ENCODE measurements around the gene IFT80. TPM values are rescaled to one million over a fixed set of nuclear protein-coding genes. Genes with fewer than 3 reads are reported as not detected.

The IFT80 gene
- total and polyA plus RNA-seq, 2 of the 4 experiments (the other 2 are of a cell fraction), result 15.2 to 16.8 TPM

- no peak overlapping the region for H2BK15ac ChIP-seq (ENCODE audit: low read depth, low read length)
- no peak overlapping the region for H2AK9ac ChIP-seq (replicated peaks; ENCODE audit: low read depth, low read length, poor library complexity)
- H4K5ac ChIP-seq (ENCODE audit: low read depth, low read length), result no peak overlapping the region
- no peak overlapping the region for H2BK120ac ChIP-seq (ENCODE audit: low read depth, low read length)
- ATAC-seq (ENCODE audit: low read depth) (peak; percentile 82), DNase-seq (peak; percentile 73)
- H3K4me3 ChIP-seq (ENCODE audit: insufficient read depth, low read depth, low read length), result no peak overlapping the region
- TF ChIP-seq MXI1 (IDR thresholded peaks at IDR 0.05; ENCODE audit: borderline replicate concordance, low read depth, low read length) (no peak), RAD21 (IDR thresholded peaks at IDR 0.05; ENCODE audit: low read length) (peak; percentile 44), MAZ (IDR thresholded peaks at IDR 0.05; ENCODE audit: borderline replicate concordance, low read depth, low read length) (no peak), CTCF (conservative IDR thresholded peaks at IDR 0.05; ENCODE audit: low read depth, low read length) (peak; percentile 61), CEBPB (IDR thresholded peaks at IDR 0.05; ENCODE audit: low read depth, low read length) (peak; percentile 84), SMC3 (IDR thresholded peaks at IDR 0.05; ENCODE audit: low read depth, low read length) (peak; percentile 74), NFE2L2 (IDR thresholded peaks at IDR 0.05; ENCODE audit: low read depth, low read length) (no peak), RCOR1 (IDR thresholded peaks at IDR 0.05; ENCODE audit: insufficient replicate concordance, low read length) (no peak)
- no peak overlapping the region for H3K14ac ChIP-seq (replicated peaks; ENCODE audit: low read depth, low read length)
- no peak overlapping the region for H3K9ac ChIP-seq (ENCODE audit: low read depth, low read length)
- no peak overlapping the region for H2AK5ac ChIP-seq (ENCODE audit: low read depth, low read length)
- in situ Hi-C loops (cut with MboI; ENCODE audit: low sequenced_read_pairs) (no loop called here), dilution Hi-C loops (cut with HindIII; ENCODE audit: low sequenced_read_pairs, unreplicated experiment) (no loop called here), intact Hi-C loops (cut with micrococcal nuclease) (loop anchor here (2.0 to 5.0 kb wide), 3 partner anchors 49 to 326 kb away; no protein-coding TSS in a partner anchor)
- no peak overlapping the region for H2BK20ac ChIP-seq (ENCODE audit: low read depth, low read length)
- H2AFZ ChIP-seq (replicated peaks; ENCODE audit: low read length, poor library complexity), result no peak overlapping the region
- no peak overlapping the region for H3K4me2 ChIP-seq (ENCODE audit: low read depth, low read length)
- H3K56ac ChIP-seq (ENCODE audit: extremely low read depth, insufficient read depth, low read length), result no peak overlapping the region
- H4K91ac ChIP-seq (ENCODE audit: insufficient read depth, low read depth, low read length), result no peak overlapping the region
- H3K4me1 ChIP-seq (ENCODE audit: control insufficient read depth, insufficient read depth, low read length), result no peaks in the 10 kb centered on the region
- ChIA-PET CTCF (interaction anchor here (1.3 to 2.9 kb wide), 2 partner anchors 9 to 47 kb away, joined by 3 to 10 read pairs; no protein-coding TSS in a partner anchor), POLR2A (ENCODE audit: unreplicated experiment) (no interaction called here)
- H3K27me3 ChIP-seq (ENCODE audit: control insufficient read depth, insufficient read depth, low read length), result peaks cover 7% of the 10 kb centered on the region
- no peak overlapping the region for H3K4ac ChIP-seq (ENCODE audit: low read depth, low read length)
- H3K9me3 ChIP-seq (ENCODE audit: control insufficient read depth, insufficient read depth, low read length), result no peaks in the 10 kb centered on the region
- H3K9me1 ChIP-seq (ENCODE audit: insufficient read depth, low read length), result no peaks in the 10 kb centered on the region
- H3K23ac ChIP-seq (ENCODE audit: low read depth, low read length), result no peak overlapping the region
- no CpG with 5 or more reads among the region's 1 CpG for WGBS, 2 experiments (ENCODE audit: extremely low coverage in 2 of 2, insufficient read length in 1 of 2)
- no peak overlapping the region for H3K18ac ChIP-seq (ENCODE audit: low read depth, low read length)
- H3K27ac ChIP-seq (ENCODE audit: insufficient read depth, low read length), result no peak overlapping the region
- H4K8ac ChIP-seq (ENCODE audit: low read depth in 2 of 2, low read length in 2 of 2), result no peak overlapping the region
- no peaks in the 10 kb centered on the region for H4K20me1 ChIP-seq (ENCODE audit: insufficient read depth, low read length)
- no peak overlapping the region for H2BK5ac ChIP-seq (ENCODE audit: low read depth, low read length, poor library complexity, severe bottlenecking)
- no peaks in the 10 kb centered on the region for H3K79me1 ChIP-seq (ENCODE audit: low read depth in 1 of 2, low read length in 2 of 2)
- H3K36me3 ChIP-seq (ENCODE audit: control insufficient read depth, insufficient read depth, low read length), result no peaks in the 10 kb centered on the region
- BruUV-seq (replicated peaks), result no TSS peak
Observed at GRCh38 chr3:160210799-160211221, 188.2 kb downstream of the IFT80 start.
